ENCODE measurements around the gene VOPP1.

Gene VOPP1

GRCh38 chr7:55429835-55430499, 142.3 kb downstream of the VOPP1 start:
- no peak overlapping the region for H3K4me3 ChIP-seq (ENCODE audit: low read length)
- DNase-seq (ENCODE audit: low read depth, low spot score) = no peak

GRCh38 chr7:55427800-55428199, 144.5 kb downstream of the VOPP1 start:
- H3K4me3 ChIP-seq (ENCODE audit: low read length) = no peak overlapping the region
- DNase-seq (ENCODE audit: low read depth, low spot score) = no peak

- no peak for DNase-seq (ENCODE audit: low read depth, low spot score)
- H3K4me3 ChIP-seq (ENCODE audit: low read length) = no peak overlapping the region
These were observed 145.0 kb downstream of the VOPP1 start for GRCh38 chr7:55427342-55427741.

GRCh38 chr7:55426676-55427075, 145.6 kb downstream of the VOPP1 start:
- H3K4me3 ChIP-seq (ENCODE audit: low read length) = no peak overlapping the region
- no peak for DNase-seq (ENCODE audit: low read depth, low spot score)

- H3K4me3 ChIP-seq (ENCODE audit: low read length) = no peak overlapping the region
- no peak for DNase-seq (ENCODE audit: low read depth, low spot score)
These were observed 147.1 kb downstream of the VOPP1 start for GRCh38 chr7:55425141-55425752.

- no peak for DNase-seq (ENCODE audit: low read depth, low spot score)
- no peak overlapping the region for H3K4me3 ChIP-seq (ENCODE audit: low read length)
These were observed 148.4 kb downstream of the VOPP1 start for GRCh38 chr7:55423891-55424290.

GRCh38 chr7:55423277-55423711, 149.0 kb downstream of the VOPP1 start:
- no peak overlapping the region for H3K4me3 ChIP-seq (ENCODE audit: low read length)
- DNase-seq (ENCODE audit: low read depth, low spot score) = no peak
